Uterus (tissue), 2 donors: Measurements from ENCODE around the gene GDF9.

Source experiments
- CTCF ChIP-seq, 4 experiments: fragments of 200-600 bp in 2 of 4; fragments of 450-650 bp in 2 of 4; sonication (generic) in 2 of 4; IDR thresholded peaks; one replicate each; pipeline ENCODE4 v1.5.1; 2016 to 2019; ENCODE audit warnings: antibody characterized with exemption in 4 of 4, mild to moderate bottlenecking in 2 of 4, moderate library complexity in 1 of 4
- POLR2A ChIP-seq, 2 donors: fragments of 450-650 bp; IDR thresholded peaks; one replicate each; pipeline ENCODE4 v1.6.1; 2016; ENCODE audit warnings: antibody characterized with exemption in 2 of 2, mild to moderate bottlenecking in 1 of 2, moderate library complexity in 1 of 2

GRCh38 chr5:132895719-132896305 lies 29.5 kb upstream of the GDF9 start:
- no peak for TF ChIP-seq POLR2A (IDR thresholded peaks at IDR 0.05)
- no peak for TF ChIP-seq CTCF (IDR thresholded peaks at IDR 0.05)
